Erythroblast (primary cell): ENCODE data around the gene EDN1.

ENCODE experiments used
- GATA1 ChIP-seq: IDR thresholded peaks from 2 replicates; pipeline ENCODE4 v1.6.1; 2011; ENCODE audit warnings: low read depth, mild to moderate bottlenecking, control low read depth, low read length, moderate library complexity
- POLR2A ChIP-seq: IDR thresholded peaks from 2 replicates; pipeline ENCODE4 v1.6.1; 2011; ENCODE audit warnings: mild to moderate bottlenecking, low read length

DNA sequence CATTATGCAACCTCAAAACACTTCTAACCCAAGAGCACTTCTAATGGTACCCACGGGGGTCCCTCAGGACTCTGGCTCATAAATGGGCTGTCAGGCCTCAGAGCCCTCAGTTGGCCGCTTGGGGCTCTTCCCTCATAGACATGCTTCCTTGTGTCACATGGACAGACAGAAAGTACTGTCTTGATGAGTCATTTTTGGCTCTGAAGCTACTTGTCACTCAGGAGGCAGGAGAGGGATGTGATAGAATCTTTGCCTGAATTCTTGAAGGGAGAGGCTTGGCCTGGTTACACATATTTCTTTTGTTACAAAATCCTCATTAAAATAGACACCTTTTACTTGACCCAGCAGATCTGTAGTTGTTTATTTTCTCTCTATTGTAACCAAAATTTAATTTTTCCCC lies 15.1 kb upstream of the EDN1 start:
- TF ChIP-seq POLR2A (no peak), GATA1 (no peak)
